Liver (tissue), 3 donors: ENCODE data around the gene TMSB4X.

Experiments
- CTCF ChIP-seq: fragments of 150-350 bp; IDR thresholded peaks from 2 replicates; pipeline ENCODE4 v1.5.1; 2017; ENCODE audit warnings: improper control_type of control experiment, low read depth, low read length; ENCODE audit not compliant: missing input control
- EGR1 ChIP-seq, 2 donors: IDR thresholded peaks; 2 replicates each; pipeline ENCODE4 v1.6.1; 2016 to 2018; ENCODE audit warnings: antibody characterized with exemption in 2 of 2, low read depth in 2 of 2
- FOXA1 ChIP-seq: IDR thresholded peaks from 2 replicates; pipeline ENCODE4 v1.6.1; 2016; ENCODE audit warnings: antibody characterized with exemption
- FOXA2 ChIP-seq: IDR thresholded peaks from 2 replicates; pipeline ENCODE4 v1.6.1; 2016; ENCODE audit warnings: antibody characterized with exemption
- GABPA ChIP-seq, 2 donors: IDR thresholded peaks in 1 of 2; conservative IDR thresholded peaks in 1 of 2; 2 replicates each; pipeline ENCODE4 v1.6.1; 2016; ENCODE audit warnings: antibody characterized with exemption in 2 of 2, mild to moderate bottlenecking in 1 of 2, moderate library complexity in 1 of 2
- JUND ChIP-seq, 2 donors: IDR thresholded peaks; 2 replicates each; pipeline ENCODE4 v1.6.1; 2016; ENCODE audit warnings: antibody characterized with exemption in 2 of 2
- MAX ChIP-seq: IDR thresholded peaks from 2 replicates; pipeline ENCODE4 v1.6.1; 2016; ENCODE audit warnings: antibody characterized with exemption
- RAD21 ChIP-seq, 2 donors: IDR thresholded peaks; 2 replicates each; pipeline ENCODE4 v1.6.1; 2016; ENCODE audit warnings: antibody characterized with exemption in 2 of 2, mild to moderate bottlenecking in 2 of 2
- RXRA ChIP-seq, 2 donors: IDR thresholded peaks; 2 replicates each; pipeline ENCODE4 v1.6.1; 2017 to 2018; ENCODE audit warnings: antibody characterized with exemption in 2 of 2, mild to moderate bottlenecking in 1 of 2
- SP1 ChIP-seq: IDR thresholded peaks from 2 replicates; pipeline ENCODE4 v1.6.1; 2018; ENCODE audit warnings: antibody characterized with exemption, mild to moderate bottlenecking
- TAF1 ChIP-seq: conservative IDR thresholded peaks from 2 replicates; pipeline ENCODE4 v1.6.1; 2016; ENCODE audit warnings: antibody characterized with exemption, mild to moderate bottlenecking
- YY1 ChIP-seq: IDR thresholded peaks from 2 replicates; pipeline ENCODE4 v1.6.1; 2016; ENCODE audit warnings: antibody characterized with exemption, mild to moderate bottlenecking
- ZBTB33 ChIP-seq: IDR thresholded peaks from 2 replicates; pipeline ENCODE4 v1.6.1; 2016; ENCODE audit warnings: antibody characterized with exemption
- TF ChIP-seq, protein P1 (sequence below): IDR thresholded peaks from 2 replicates; pipeline ENCODE4 v1.6.1; 2016; ENCODE audit warnings: antibody characterized with exemption, mild to moderate bottlenecking
- donor health status: healthy.
- donor health status: healthy.

DNA sequence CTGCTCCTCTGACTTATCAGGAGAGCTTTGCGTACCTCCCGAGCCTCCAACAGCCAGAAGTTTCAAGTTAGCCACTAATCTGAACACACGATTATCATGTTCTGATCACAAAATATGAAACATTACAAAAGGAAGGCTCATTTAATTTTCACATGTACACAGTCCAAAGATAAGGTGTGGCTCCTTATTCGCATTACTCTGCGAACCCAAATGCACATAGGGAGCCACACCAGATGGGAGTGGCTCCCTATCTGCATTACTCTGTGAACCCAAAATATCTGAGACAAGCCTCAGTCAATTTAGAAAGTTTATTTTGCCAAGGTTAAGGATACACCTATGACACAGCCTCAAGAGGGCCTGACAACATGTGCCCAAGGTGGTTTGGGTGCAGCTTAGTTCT lies 40.1 kb upstream of the TMSB4X start:
- TF ChIP-seq EGR1 (IDR thresholded peaks at IDR 0.05; ENCODE audit: low read depth in 2 of 2), result no peak
- TF ChIP-seq CTCF, result no peak
- TF ChIP-seq, protein P1, sequence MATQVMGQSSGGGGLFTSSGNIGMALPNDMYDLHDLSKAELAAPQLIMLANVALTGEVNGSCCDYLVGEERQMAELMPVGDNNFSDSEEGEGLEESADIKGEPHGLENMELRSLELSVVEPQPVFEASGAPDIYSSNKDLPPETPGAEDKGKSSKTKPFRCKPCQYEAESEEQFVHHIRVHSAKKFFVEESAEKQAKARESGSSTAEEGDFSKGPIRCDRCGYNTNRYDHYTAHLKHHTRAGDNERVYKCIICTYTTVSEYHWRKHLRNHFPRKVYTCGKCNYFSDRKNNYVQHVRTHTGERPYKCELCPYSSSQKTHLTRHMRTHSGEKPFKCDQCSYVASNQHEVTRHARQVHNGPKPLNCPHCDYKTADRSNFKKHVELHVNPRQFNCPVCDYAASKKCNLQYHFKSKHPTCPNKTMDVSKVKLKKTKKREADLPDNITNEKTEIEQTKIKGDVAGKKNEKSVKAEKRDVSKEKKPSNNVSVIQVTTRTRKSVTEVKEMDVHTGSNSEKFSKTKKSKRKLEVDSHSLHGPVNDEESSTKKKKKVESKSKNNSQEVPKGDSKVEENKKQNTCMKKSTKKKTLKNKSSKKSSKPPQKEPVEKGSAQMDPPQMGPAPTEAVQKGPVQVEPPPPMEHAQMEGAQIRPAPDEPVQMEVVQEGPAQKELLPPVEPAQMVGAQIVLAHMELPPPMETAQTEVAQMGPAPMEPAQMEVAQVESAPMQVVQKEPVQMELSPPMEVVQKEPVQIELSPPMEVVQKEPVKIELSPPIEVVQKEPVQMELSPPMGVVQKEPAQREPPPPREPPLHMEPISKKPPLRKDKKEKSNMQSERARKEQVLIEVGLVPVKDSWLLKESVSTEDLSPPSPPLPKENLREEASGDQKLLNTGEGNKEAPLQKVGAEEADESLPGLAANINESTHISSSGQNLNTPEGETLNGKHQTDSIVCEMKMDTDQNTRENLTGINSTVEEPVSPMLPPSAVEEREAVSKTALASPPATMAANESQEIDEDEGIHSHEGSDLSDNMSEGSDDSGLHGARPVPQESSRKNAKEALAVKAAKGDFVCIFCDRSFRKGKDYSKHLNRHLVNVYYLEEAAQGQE, result no peak
- TF ChIP-seq FOXA1, result no peak
- no peak for TF ChIP-seq GABPA (IDR thresholded peaks at IDR 0.05 in 1 of 2, conservative IDR thresholded peaks at IDR 0.05 in 1 of 2)
- TF ChIP-seq SP1, result no peak
- TF ChIP-seq MAX, result no peak
- no peak for TF ChIP-seq TAF1
- TF ChIP-seq RAD21 (IDR thresholded peaks at IDR 0.05), result no peak
- no peak for TF ChIP-seq YY1
- TF ChIP-seq FOXA2, result no peak
- TF ChIP-seq JUND (IDR thresholded peaks at IDR 0.05), result no peak
- no peak for TF ChIP-seq ZBTB33
- TF ChIP-seq RXRA (IDR thresholded peaks at IDR 0.05), result no peak
